ENCODE data around the gene SLC30A5. TPM values are rescaled to one million over a fixed set of nuclear protein-coding genes. Genes with fewer than 3 reads are reported as not detected.

SLC30A5 gene
- total and polyA plus RNA-seq, 12 donors = 31.5 to 76.8 (median 38.9) TPM

DNA sequence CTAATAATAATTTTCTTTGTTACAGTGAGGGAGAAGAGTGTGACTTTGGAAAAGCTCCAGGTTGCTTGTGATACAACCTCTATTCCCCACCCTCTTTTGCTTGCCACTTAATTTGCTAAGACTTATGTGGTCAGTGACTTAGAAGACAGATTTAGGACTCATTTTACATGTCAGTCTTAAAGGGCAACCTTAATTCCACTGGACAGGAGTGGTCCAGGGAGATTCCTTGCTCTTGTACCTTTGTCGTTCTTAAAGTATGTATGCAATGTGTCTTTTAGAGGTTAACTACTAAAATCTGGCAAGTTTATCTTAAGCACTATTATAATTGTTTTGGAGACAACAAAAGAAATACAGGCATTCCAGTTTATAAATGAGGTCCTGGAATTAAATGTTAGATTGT, 20.0 kb downstream of the SLC30A5 start:
- Histone ChIP-seq H3K36me3 (replicated peaks in 1 of 2) (peaks cover 0 to 55% of the 10 kb centered on the region in 2 donors), H3K4me3 (no peak overlapping the region), H3K9me3 (replicated peaks in 1 of 3) (no peaks in the 10 kb centered on the region), H3K4me1 (replicated peaks in 1 of 2) (no peaks in the 10 kb centered on the region), H3K27me3 (no peaks in the 10 kb centered on the region), H3K27ac (no peak overlapping the region)
- no peak for DNase-seq
- no peak for TF ChIP-seq POLR2A (IDR thresholded peaks at IDR 0.05)
- TF ChIP-seq, protein P1, sequence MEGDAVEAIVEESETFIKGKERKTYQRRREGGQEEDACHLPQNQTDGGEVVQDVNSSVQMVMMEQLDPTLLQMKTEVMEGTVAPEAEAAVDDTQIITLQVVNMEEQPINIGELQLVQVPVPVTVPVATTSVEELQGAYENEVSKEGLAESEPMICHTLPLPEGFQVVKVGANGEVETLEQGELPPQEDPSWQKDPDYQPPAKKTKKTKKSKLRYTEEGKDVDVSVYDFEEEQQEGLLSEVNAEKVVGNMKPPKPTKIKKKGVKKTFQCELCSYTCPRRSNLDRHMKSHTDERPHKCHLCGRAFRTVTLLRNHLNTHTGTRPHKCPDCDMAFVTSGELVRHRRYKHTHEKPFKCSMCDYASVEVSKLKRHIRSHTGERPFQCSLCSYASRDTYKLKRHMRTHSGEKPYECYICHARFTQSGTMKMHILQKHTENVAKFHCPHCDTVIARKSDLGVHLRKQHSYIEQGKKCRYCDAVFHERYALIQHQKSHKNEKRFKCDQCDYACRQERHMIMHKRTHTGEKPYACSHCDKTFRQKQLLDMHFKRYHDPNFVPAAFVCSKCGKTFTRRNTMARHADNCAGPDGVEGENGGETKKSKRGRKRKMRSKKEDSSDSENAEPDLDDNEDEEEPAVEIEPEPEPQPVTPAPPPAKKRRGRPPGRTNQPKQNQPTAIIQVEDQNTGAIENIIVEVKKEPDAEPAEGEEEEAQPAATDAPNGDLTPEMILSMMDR (IDR thresholded peaks at IDR 0.05) = no peak
- WGBS, 4 donors = 91 to 96% (median 93%) methylated on average over 1 of the region's 1 CpG
- intact Hi-C loops (cut with DNase I) = no loop called here

DNA sequence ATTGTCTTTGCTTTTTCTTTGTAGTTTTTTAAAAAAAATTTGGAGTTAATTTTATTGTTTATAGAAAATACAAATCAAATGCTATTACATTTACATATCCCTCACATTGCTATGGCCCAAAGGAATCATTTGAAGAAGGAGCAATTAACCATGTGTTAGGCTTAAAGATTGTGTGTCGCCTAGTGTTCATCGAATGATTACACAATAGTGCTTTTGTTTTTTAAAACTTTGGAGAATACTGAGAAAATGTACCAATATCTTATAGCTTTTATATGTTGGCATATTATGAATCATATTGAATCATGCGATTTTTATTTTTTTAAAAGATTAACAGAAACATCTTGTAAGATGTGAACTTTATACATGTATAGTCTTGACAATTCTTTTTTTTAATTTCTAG, 21.7 kb downstream of the SLC30A5 start:
- Histone ChIP-seq H3K4me1 (replicated peaks in 1 of 2) (no peaks in the 10 kb centered on the region), H3K27me3 (no peaks in the 10 kb centered on the region), H3K9me3 (replicated peaks in 1 of 3) (no peaks in the 10 kb centered on the region), H3K4me3 (no peak overlapping the region), H3K27ac (no peak overlapping the region), H3K36me3 (replicated peaks in 1 of 2) (peaks cover 0 to 62% of the 10 kb centered on the region in 2 donors)
- no peak for TF ChIP-seq POLR2A (IDR thresholded peaks at IDR 0.05)
- TF ChIP-seq, protein P1 (IDR thresholded peaks at IDR 0.05) = no peak
- 93 to 97% (median 95%) methylated on average over 3 of the region's 3 CpGs for WGBS, 4 donors
- no peak for DNase-seq
- intact Hi-C loops (cut with DNase I) = no loop called here

DNA sequence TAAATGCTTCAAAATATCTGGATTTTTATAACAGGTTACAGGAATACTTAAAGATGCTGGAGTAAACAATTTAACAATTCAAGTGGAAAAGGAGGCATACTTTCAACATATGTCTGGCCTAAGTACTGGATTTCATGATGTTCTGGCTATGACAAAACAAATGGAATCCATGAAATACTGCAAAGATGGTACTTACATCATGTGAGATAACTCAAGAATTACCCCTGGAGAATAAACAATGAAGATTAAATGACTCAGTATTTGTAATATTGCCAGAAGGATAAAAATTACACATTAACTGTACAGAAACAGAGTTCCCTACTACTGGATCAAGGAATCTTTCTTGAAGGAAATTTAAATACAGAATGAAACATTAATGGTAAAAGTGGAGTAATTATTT, 35.6 kb downstream of the SLC30A5 start:
- H3K36me3 ChIP-seq (replicated peaks in 1 of 2) = peaks cover 0 to 37% of the 10 kb centered on the region in 2 donors
- no peaks in the 10 kb centered on the region for H3K4me1 ChIP-seq (replicated peaks in 1 of 2)
- TF ChIP-seq, protein P1 (IDR thresholded peaks at IDR 0.05) = no peak
- TF ChIP-seq POLR2A (IDR thresholded peaks at IDR 0.05) = no peak
- intact Hi-C loops (cut with DNase I) = no loop called here
- no peak for DNase-seq
- no peaks in the 10 kb centered on the region for H3K9me3 ChIP-seq (replicated peaks in 1 of 3)
- H3K4me3 ChIP-seq = no peak overlapping the region
- no peaks in the 10 kb centered on the region for H3K27me3 ChIP-seq
- no peak overlapping the region for H3K27ac ChIP-seq

DNA sequence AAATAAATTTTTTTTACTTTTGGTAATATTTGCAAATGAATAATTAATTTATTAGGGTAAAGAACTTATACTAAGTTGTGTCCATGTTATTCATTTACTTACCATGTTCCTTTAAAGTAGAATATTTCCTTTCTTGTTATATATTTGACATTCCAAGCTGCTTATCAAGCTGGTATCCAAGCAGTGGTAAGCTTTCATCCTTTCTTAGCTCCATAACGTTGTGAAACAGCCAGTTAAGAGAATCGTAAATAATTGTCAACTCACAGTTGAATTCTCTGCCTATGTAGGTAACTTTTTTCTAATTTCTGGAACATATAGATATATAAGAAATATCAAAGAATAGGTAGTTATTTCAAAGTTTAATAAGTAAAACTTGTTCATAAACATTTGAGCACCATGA, 36.4 kb downstream of the SLC30A5 start:
- intact Hi-C loops (cut with DNase I) = no loop called here
- no peak for DNase-seq
- TF ChIP-seq, protein P1 (IDR thresholded peaks at IDR 0.05) = no peak
- no peak for TF ChIP-seq POLR2A (IDR thresholded peaks at IDR 0.05)
- Histone ChIP-seq H3K4me3 (no peak overlapping the region), H3K9me3 (replicated peaks in 1 of 3) (no peaks in the 10 kb centered on the region), H3K27me3 (no peaks in the 10 kb centered on the region), H3K36me3 (replicated peaks in 1 of 2) (peaks cover 0 to 28% of the 10 kb centered on the region in 2 donors), H3K4me1 (replicated peaks in 1 of 2) (no peaks in the 10 kb centered on the region), H3K27ac (no peak overlapping the region)
- WGBS, 4 donors = 74 to 82% (median 77%) methylated on average over 2 of the region's 2 CpGs

Data from adrenal gland (tissue), 12 donors.